ENCODE data around the gene SGPL1. TPM values are rescaled to one million over a fixed set of nuclear protein-coding genes. Genes with fewer than 3 reads are reported as not detected.

SGPL1 gene
- total and polyA plus RNA-seq, 2 of the 8 experiments (the other 6 are each of a cell fraction or from before 2014, with no cell fraction given): 20.5 to 51.6 TPM

DNA sequence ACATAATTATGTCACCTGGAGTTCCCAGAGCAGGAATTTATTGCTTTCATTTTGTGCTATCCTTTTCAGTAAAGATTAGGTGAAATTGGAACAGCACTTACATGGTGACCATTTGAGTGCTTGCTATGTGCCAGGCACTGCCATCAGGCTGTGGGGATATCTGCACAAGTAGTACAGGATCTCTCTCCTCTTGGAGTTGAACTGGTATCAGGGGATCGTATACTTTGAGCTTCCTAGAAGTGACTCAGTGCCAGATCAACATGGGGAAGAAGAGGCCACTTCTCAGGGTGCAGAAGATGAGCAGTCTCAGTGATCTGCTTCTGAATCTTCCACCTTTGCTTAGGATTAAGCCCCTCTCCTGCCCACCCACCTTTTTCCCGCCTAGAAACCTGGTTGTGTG, 29.5 kb downstream of the SGPL1 start:
- Histone ChIP-seq H3K36me3 (ENCODE audit: control insufficient read depth in 2 of 4, insufficient read depth in 4 of 4, low read length in 3 of 4) (peaks cover 0 to 23% (median 5%) of the 10 kb centered on the region in 4 experiments; a peak in 3 of 8 replicates), H2AK5ac (ENCODE audit: low read depth, low read length) (no peak overlapping the region)
- CTCF ChIA-PET (ENCODE audit: partially characterized antibody): interaction anchor here (1.2 kb wide), 1 partner anchor 32 kb away, joined by 3 read pairs; no protein-coding TSS in a partner anchor
- no peak for TF ChIP-seq TAF1 (IDR thresholded peaks at IDR 0.05; ENCODE audit: low read depth, low read length)

More for the DNA sequence above, 29.5 kb downstream of the SGPL1 start:
- no peak overlapping the region for H3K4me2 ChIP-seq (ENCODE audit: insufficient read depth in 1 of 2, low read depth in 2 of 2, low read length in 2 of 2)
- no peak overlapping the region for H3K27ac ChIP-seq (ENCODE audit: low read depth, low read length)
- no peak overlapping the region for H3K56ac ChIP-seq (replicated peaks; ENCODE audit: insufficient read length, low read depth, low read length)
- FAIRE-seq (no peak), DNase-seq (ENCODE audit: low read depth in 1 of 2, low spot score in 2 of 2) (no peak)
- H3K27me3 ChIP-seq (replicated peaks in 1 of 4; ENCODE audit: control insufficient read depth in 3 of 4, extremely low read depth in 1 of 4, insufficient read depth in 3 of 4, low read length in 3 of 4): no peaks in the 10 kb centered on the region
- no peaks in the 10 kb centered on the region for H3K9me3 ChIP-seq (ENCODE audit: insufficient read depth in 2 of 2, low read depth in 1 of 2, low read length in 1 of 2)
- no peak overlapping the region for H3K9ac ChIP-seq (replicated peaks in 1 of 4; ENCODE audit: extremely low read depth in 1 of 4, low read depth in 3 of 4, low read length in 3 of 4)
- peaks cover 0 to 17% of the 10 kb centered on the region in 2 experiments; a peak in 2 of 4 replicates for H3K79me2 ChIP-seq (ENCODE audit: control insufficient read depth in 1 of 2, insufficient read depth in 2 of 2, low read length in 2 of 2)
- H4K5ac ChIP-seq (ENCODE audit: insufficient read length, low read depth, low read length): no peak overlapping the region
- H2BK120ac ChIP-seq (replicated peaks; ENCODE audit: low read depth, low read length): no peak overlapping the region
- no peaks in the 10 kb centered on the region for H3K4me1 ChIP-seq (replicated peaks in 1 of 4; ENCODE audit: control insufficient read depth in 3 of 4, insufficient read depth in 4 of 4, low read length in 3 of 4)
- no peak overlapping the region for H2BK12ac ChIP-seq (ENCODE audit: low read depth, low read length)
- no peak overlapping the region for H4K8ac ChIP-seq (ENCODE audit: extremely low read depth, insufficient read depth, low read length)
- peaks cover 0 to 6% of the 10 kb centered on the region in 2 experiments for H4K20me1 ChIP-seq (replicated peaks in 1 of 2; ENCODE audit: control insufficient read depth in 1 of 2, insufficient read depth in 2 of 2, low read length in 2 of 2)
- no peak overlapping the region for H3K23ac ChIP-seq (ENCODE audit: insufficient read length)
- no peaks in the 10 kb centered on the region; the same call in none of the 2 replicates for H3K79me1 ChIP-seq (ENCODE audit: low read depth, low read length)
- POLR2A ChIA-PET (ENCODE audit: partially characterized antibody): no interaction called here
- H3K4me3 ChIP-seq (ENCODE audit: extremely low read depth in 1 of 4, insufficient read depth in 2 of 4, low read depth in 3 of 4, low read length in 4 of 4): no peak overlapping the region
- WGBS, 2 experiments (ENCODE audit: extremely low coverage in 1 of 2, insufficient coverage in 1 of 2, insufficient read length in 1 of 2, insufficient replicate concordance in 2 of 2, low coverage in 1 of 2, low lambda C conversion rate in 2 of 2, missing lambda C conversion rate in 1 of 2): 87% methylated on average over 2 of the region's 2 CpGs; no CpG with 5 or more reads in 1 of the 2 experiments
- H3K23me2 ChIP-seq (ENCODE audit: low read depth, low read length): no peaks in the 10 kb centered on the region
- no peak overlapping the region for H3K14ac ChIP-seq (ENCODE audit: insufficient read length)
- no peak overlapping the region for H2BK20ac ChIP-seq (ENCODE audit: low read length)
- H3K4ac ChIP-seq (replicated peaks; ENCODE audit: insufficient read length, low read depth, low read length): no peak overlapping the region
- no peak overlapping the region for H2AFZ ChIP-seq (ENCODE audit: low read length)
- no peak overlapping the region for H4K91ac ChIP-seq (replicated peaks; ENCODE audit: insufficient read length, low read length)
- no peak overlapping the region for H2BK15ac ChIP-seq (ENCODE audit: low read length)
- no peak overlapping the region for H3K18ac ChIP-seq (ENCODE audit: extremely low read depth, low read length)
- H2BK5ac ChIP-seq (ENCODE audit: low read depth, low read length): no peak overlapping the region
